ENCODE results near the gene CEP350. TPM values are rescaled to one million over a fixed set of nuclear protein-coding genes. Genes with fewer than 3 reads are reported as not detected.

CEP350 gene
- total RNA-seq, 2 donors from 2014 or later, result 32.2 to 42.2 TPM

DNA sequence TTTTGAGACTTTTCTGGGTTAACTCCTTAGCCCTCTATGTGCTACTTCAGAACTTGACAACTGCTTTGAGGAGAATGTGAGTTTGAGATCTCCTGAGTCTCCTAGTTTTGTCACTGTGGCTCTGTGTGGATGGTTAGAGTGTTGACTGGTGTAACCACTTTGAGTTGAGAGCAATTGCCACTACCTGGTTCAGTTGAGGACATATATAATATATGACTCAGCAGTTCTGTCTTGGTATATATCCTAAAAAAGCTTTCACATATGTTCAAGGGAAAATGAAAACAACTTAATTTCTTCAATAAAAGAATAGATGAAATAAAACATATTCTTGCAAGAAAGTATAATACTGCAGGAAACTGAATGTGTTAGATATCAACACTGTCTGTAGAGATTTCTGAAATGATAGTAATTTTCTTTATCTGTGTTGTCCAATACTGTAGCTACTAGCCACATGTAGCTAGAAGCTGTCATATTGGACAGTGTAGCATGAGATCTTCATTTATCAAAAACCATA lies 103.3 kb downstream of the CEP350 start:
- H3K27me3 Mint-ChIP-seq (ENCODE audit: insufficient read depth), result no peaks in the 10 kb centered on the region
- H3K9me3 Mint-ChIP-seq, result no peaks in the 10 kb centered on the region
- Histone ChIP-seq H3K9me3 (ENCODE audit: control insufficient read depth, low read length) (no peaks in the 10 kb centered on the region), H3K36me3 (ENCODE audit: control insufficient read depth, insufficient read depth, low read length) (peaks cover 62% of the 10 kb centered on the region), H3K27ac (ENCODE audit: low read depth, low read length) (no peak overlapping the region), H3K4me1 (ENCODE audit: control insufficient read depth, insufficient read depth, low read length) (no peaks in the 10 kb centered on the region), H3K27me3 (ENCODE audit: control insufficient read depth, insufficient read depth, low read length, poor library complexity, severe bottlenecking) (no peaks in the 10 kb centered on the region), H3K4me3 (ENCODE audit: low read length) (no peak overlapping the region), H3K9ac (ENCODE audit: extremely low read depth, low read length, poor library complexity, severe bottlenecking) (no peak overlapping the region)
- peaks cover 43% of the 10 kb centered on the region for H3K36me3 Mint-ChIP-seq (ENCODE audit: low read depth)
- no peak overlapping the region for H3K4me3 Mint-ChIP-seq
- no peak overlapping the region for H3K27ac Mint-ChIP-seq
- no peaks in the 10 kb centered on the region for H3K4me1 Mint-ChIP-seq
- TF ChIP-seq, protein P1, sequence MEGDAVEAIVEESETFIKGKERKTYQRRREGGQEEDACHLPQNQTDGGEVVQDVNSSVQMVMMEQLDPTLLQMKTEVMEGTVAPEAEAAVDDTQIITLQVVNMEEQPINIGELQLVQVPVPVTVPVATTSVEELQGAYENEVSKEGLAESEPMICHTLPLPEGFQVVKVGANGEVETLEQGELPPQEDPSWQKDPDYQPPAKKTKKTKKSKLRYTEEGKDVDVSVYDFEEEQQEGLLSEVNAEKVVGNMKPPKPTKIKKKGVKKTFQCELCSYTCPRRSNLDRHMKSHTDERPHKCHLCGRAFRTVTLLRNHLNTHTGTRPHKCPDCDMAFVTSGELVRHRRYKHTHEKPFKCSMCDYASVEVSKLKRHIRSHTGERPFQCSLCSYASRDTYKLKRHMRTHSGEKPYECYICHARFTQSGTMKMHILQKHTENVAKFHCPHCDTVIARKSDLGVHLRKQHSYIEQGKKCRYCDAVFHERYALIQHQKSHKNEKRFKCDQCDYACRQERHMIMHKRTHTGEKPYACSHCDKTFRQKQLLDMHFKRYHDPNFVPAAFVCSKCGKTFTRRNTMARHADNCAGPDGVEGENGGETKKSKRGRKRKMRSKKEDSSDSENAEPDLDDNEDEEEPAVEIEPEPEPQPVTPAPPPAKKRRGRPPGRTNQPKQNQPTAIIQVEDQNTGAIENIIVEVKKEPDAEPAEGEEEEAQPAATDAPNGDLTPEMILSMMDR (conservative IDR thresholded peaks at IDR 0.05), result no peak
- no peak for DNase-seq

DNA sequence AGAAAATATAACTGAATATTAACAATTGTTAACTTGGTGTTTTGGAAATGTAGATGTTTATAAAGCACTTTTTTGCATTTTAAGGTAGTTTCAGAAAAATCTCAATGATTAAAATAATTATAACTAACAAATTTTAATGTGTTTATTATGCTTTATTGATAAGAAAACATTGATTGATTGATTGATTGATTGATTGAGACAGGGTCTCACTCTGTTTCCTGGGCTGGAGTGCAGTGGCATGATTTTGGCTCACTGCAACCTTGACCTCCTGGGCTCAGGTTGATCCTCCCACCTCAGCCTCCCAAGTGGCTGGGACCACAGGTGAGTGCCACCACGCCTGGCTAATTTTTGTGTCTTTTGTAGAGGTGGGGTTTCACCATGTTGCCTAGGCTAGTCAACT lies 106.4 kb downstream of the CEP350 start:
- H3K27ac Mint-ChIP-seq, result no peak overlapping the region
- no peaks in the 10 kb centered on the region for H3K9me3 ChIP-seq (ENCODE audit: control insufficient read depth, low read length)
- H3K36me3 ChIP-seq (ENCODE audit: control insufficient read depth, insufficient read depth, low read length), result peaks cover 70% of the 10 kb centered on the region
- H3K9me3 Mint-ChIP-seq, result no peaks in the 10 kb centered on the region
- H3K9ac ChIP-seq (ENCODE audit: extremely low read depth, low read length, poor library complexity, severe bottlenecking), result no peak overlapping the region
- peaks cover 39% of the 10 kb centered on the region for H3K36me3 Mint-ChIP-seq (ENCODE audit: low read depth)
- no peaks in the 10 kb centered on the region for H3K4me1 Mint-ChIP-seq
- H3K27me3 Mint-ChIP-seq (ENCODE audit: insufficient read depth), result no peaks in the 10 kb centered on the region
- DNase-seq, result no peak
- no peaks in the 10 kb centered on the region for H3K4me1 ChIP-seq (ENCODE audit: control insufficient read depth, insufficient read depth, low read length)
- WGBS, 2 experiments (ENCODE audit: insufficient coverage in 1 of 2, insufficient read length in 1 of 2), result 100% methylated on average over 1 of the region's 1 CpG; no CpG with 5 or more reads in 1 of the 2 experiments
- TF ChIP-seq, protein P1 (conservative IDR thresholded peaks at IDR 0.05), result no peak
- H3K4me3 Mint-ChIP-seq, result no peak overlapping the region
- no peaks in the 10 kb centered on the region for H3K27me3 ChIP-seq (ENCODE audit: control insufficient read depth, insufficient read depth, low read length, poor library complexity, severe bottlenecking)
- H3K4me3 ChIP-seq (ENCODE audit: low read length), result no peak overlapping the region
- H3K27ac ChIP-seq (ENCODE audit: low read depth, low read length), result no peak overlapping the region

DNA sequence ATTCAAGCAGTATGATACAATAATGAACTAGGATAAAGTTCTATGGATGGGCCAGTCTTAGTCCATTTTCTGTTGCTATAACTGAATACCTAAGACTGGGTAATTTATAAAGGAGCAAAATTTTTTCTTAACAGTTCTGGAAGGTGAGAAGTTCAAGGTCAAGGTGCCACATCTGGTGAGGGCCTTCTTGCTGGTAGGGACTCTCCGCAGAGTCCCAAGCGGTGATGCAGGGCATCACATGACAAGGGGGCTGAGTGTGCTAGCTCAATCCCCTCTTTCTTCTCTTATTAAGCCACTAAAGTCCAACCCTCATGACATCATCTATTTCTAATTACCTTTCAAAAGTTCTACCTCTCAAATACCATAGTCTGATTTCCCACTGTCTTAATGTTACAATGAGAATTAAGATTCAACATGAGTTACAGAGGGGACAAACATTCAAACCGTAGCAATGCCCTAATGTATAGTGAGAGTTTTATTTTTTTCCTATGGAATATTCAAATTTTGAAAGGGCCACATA lies 107.9 kb downstream of the CEP350 start:
- TF ChIP-seq, protein P1 (conservative IDR thresholded peaks at IDR 0.05), result no peak
- Mint-ChIP-seq H3K9me3 (no peaks in the 10 kb centered on the region), H3K27me3 (ENCODE audit: insufficient read depth) (no peaks in the 10 kb centered on the region), H3K27ac (no peak overlapping the region), H3K4me3 (no peak overlapping the region), H3K36me3 (ENCODE audit: low read depth) (peaks cover 37% of the 10 kb centered on the region), H3K4me1 (no peaks in the 10 kb centered on the region)
- WGBS, 2 experiments (ENCODE audit: insufficient coverage in 1 of 2, insufficient read length in 1 of 2), result 96 to 100% methylated on average over 2 to 3 of the region's 3 CpGs
- Histone ChIP-seq H3K36me3 (ENCODE audit: control insufficient read depth, insufficient read depth, low read length) (peaks cover 77% of the 10 kb centered on the region), H3K4me3 (ENCODE audit: low read length) (no peak overlapping the region), H3K27ac (ENCODE audit: low read depth, low read length) (no peak overlapping the region), H3K9me3 (ENCODE audit: control insufficient read depth, low read length) (no peaks in the 10 kb centered on the region), H3K4me1 (ENCODE audit: control insufficient read depth, insufficient read depth, low read length) (no peaks in the 10 kb centered on the region), H3K27me3 (ENCODE audit: control insufficient read depth, insufficient read depth, low read length, poor library complexity, severe bottlenecking) (no peaks in the 10 kb centered on the region), H3K9ac (ENCODE audit: extremely low read depth, low read length, poor library complexity, severe bottlenecking) (no peak overlapping the region)
- DNase-seq, result no peak
